ENCODE data around the gene POU5F1. TPM values are rescaled to one million over a fixed set of nuclear protein-coding genes. Genes with fewer than 3 reads are reported as not detected.
"Not testable (repeated sequence)": the region's sequence is repeated elsewhere in the genome, so short reads cannot be mapped to it uniquely, and the experiment has no call there.

The POU5F1 gene
- total and polyA plus RNA-seq, 2 of the 4 experiments (the other 2 are of a cell fraction): not detected

DNA sequence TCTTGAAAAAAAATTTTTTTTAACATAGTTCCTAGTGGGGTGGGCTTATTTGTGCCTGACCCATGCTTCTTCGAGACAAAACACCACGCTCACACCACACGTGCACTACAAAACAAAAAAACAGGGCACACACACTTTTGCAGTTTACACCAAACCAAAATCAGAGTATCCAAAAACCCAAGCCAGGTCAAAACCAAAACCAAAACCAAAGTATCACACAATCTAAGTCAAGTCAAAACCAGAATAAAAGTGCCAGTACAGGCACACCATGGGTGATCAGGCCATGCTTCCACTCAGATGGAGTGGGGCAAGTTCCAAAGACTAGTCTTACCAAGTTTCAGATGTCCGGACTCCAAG is 15.2 kb upstream of the POU5F1 start:
- intact Hi-C loops (cut with micrococcal nuclease); H3K4ac ChIP-seq (ENCODE audit: low read depth, low read length); H2BK5ac ChIP-seq (ENCODE audit: low read depth, low read length, poor library complexity, severe bottlenecking); H2BK20ac ChIP-seq (ENCODE audit: low read depth, low read length); H3K27me3 ChIP-seq (ENCODE audit: control insufficient read depth, insufficient read depth, low read length); H3K14ac ChIP-seq (replicated peaks; ENCODE audit: low read depth, low read length); H2AK9ac ChIP-seq (replicated peaks; ENCODE audit: low read depth, low read length, poor library complexity); H3K27ac ChIP-seq (ENCODE audit: insufficient read depth, low read length); in situ Hi-C loops (cut with MboI; ENCODE audit: low sequenced_read_pairs); POLR2A ChIA-PET (ENCODE audit: unreplicated experiment); H4K20me1 ChIP-seq (ENCODE audit: insufficient read depth, low read length); H3K4me1 ChIP-seq (ENCODE audit: control insufficient read depth, insufficient read depth, low read length); dilution Hi-C loops (cut with HindIII; ENCODE audit: low sequenced_read_pairs, unreplicated experiment); H4K5ac ChIP-seq (ENCODE audit: low read depth, low read length); H2AFZ ChIP-seq (replicated peaks; ENCODE audit: low read length, poor library complexity); H3K36me3 ChIP-seq (ENCODE audit: control insufficient read depth, insufficient read depth, low read length); H2AK5ac ChIP-seq (ENCODE audit: low read depth, low read length); H3K79me1 ChIP-seq (ENCODE audit: low read depth in 1 of 2, low read length in 2 of 2); H3K9me1 ChIP-seq (ENCODE audit: insufficient read depth, low read length); H4K91ac ChIP-seq (ENCODE audit: insufficient read depth, low read depth, low read length); H3K9me3 ChIP-seq (ENCODE audit: control insufficient read depth, insufficient read depth, low read length); DNase-seq; H3K9ac ChIP-seq (ENCODE audit: low read depth, low read length); H3K18ac ChIP-seq (ENCODE audit: low read depth, low read length); H2BK120ac ChIP-seq (ENCODE audit: low read depth, low read length); BruUV-seq (replicated peaks); H4K8ac ChIP-seq (ENCODE audit: low read depth in 2 of 2, low read length in 2 of 2); H3K56ac ChIP-seq (ENCODE audit: extremely low read depth, insufficient read depth, low read length); H3K4me2 ChIP-seq (ENCODE audit: low read depth, low read length); ATAC-seq (ENCODE audit: low read depth); H3K4me3 ChIP-seq (ENCODE audit: insufficient read depth, low read depth, low read length); H3K23ac ChIP-seq (ENCODE audit: low read depth, low read length); H2BK15ac ChIP-seq (ENCODE audit: low read depth, low read length): not testable (repeated sequence)
- WGBS, 2 experiments (ENCODE audit: extremely low coverage in 2 of 2, insufficient read length in 1 of 2): 100% methylated on average over 1 of the region's 4 CpGs; no CpG with 5 or more reads in 1 of the 2 experiments
- CTCF ChIA-PET: interaction anchor here (1.0 kb wide), 1 partner anchor 20 kb away, joined by 3 read pairs; no protein-coding TSS in a partner anchor

GRCh38 chr6:31183859-31184258 is 13.4 kb upstream of the POU5F1 start:
- H3K9ac ChIP-seq (ENCODE audit: low read depth, low read length); H3K4me3 ChIP-seq (ENCODE audit: insufficient read depth, low read depth, low read length); H4K91ac ChIP-seq (ENCODE audit: insufficient read depth, low read depth, low read length); H3K36me3 ChIP-seq (ENCODE audit: control insufficient read depth, insufficient read depth, low read length); H4K8ac ChIP-seq (ENCODE audit: low read depth in 2 of 2, low read length in 2 of 2); POLR2A ChIA-PET (ENCODE audit: unreplicated experiment); H2AK9ac ChIP-seq (replicated peaks; ENCODE audit: low read depth, low read length, poor library complexity); H3K56ac ChIP-seq (ENCODE audit: extremely low read depth, insufficient read depth, low read length); H3K18ac ChIP-seq (ENCODE audit: low read depth, low read length); H3K14ac ChIP-seq (replicated peaks; ENCODE audit: low read depth, low read length); H2BK5ac ChIP-seq (ENCODE audit: low read depth, low read length, poor library complexity, severe bottlenecking); H3K23ac ChIP-seq (ENCODE audit: low read depth, low read length); H3K9me1 ChIP-seq (ENCODE audit: insufficient read depth, low read length); H3K4ac ChIP-seq (ENCODE audit: low read depth, low read length); H3K4me1 ChIP-seq (ENCODE audit: control insufficient read depth, insufficient read depth, low read length); ATAC-seq (ENCODE audit: low read depth); in situ Hi-C loops (cut with MboI; ENCODE audit: low sequenced_read_pairs); H2BK15ac ChIP-seq (ENCODE audit: low read depth, low read length); H2BK20ac ChIP-seq (ENCODE audit: low read depth, low read length); H4K5ac ChIP-seq (ENCODE audit: low read depth, low read length); H2AFZ ChIP-seq (replicated peaks; ENCODE audit: low read length, poor library complexity); H4K20me1 ChIP-seq (ENCODE audit: insufficient read depth, low read length); H2AK5ac ChIP-seq (ENCODE audit: low read depth, low read length); dilution Hi-C loops (cut with HindIII; ENCODE audit: low sequenced_read_pairs, unreplicated experiment); H3K4me2 ChIP-seq (ENCODE audit: low read depth, low read length); H3K79me1 ChIP-seq (ENCODE audit: low read depth in 1 of 2, low read length in 2 of 2); H3K27me3 ChIP-seq (ENCODE audit: control insufficient read depth, insufficient read depth, low read length); DNase-seq; H2BK120ac ChIP-seq (ENCODE audit: low read depth, low read length); H3K9me3 ChIP-seq (ENCODE audit: control insufficient read depth, insufficient read depth, low read length); intact Hi-C loops (cut with micrococcal nuclease); CTCF ChIA-PET; H3K27ac ChIP-seq (ENCODE audit: insufficient read depth, low read length); BruUV-seq (replicated peaks): not testable (repeated sequence)
- WGBS, 2 experiments (ENCODE audit: extremely low coverage in 2 of 2, insufficient read length in 1 of 2): no CpG with 5 or more reads among the region's 6 CpGs
